Hepatocyte (in vitro differentiated cells): ENCODE results near the gene ATAT1. TPM values are rescaled to one million over a fixed set of nuclear protein-coding genes. Genes with fewer than 3 reads are reported as not detected.
"Not testable (repeated sequence)": the region's sequence is repeated elsewhere in the genome, so short reads cannot be mapped to it uniquely, and the experiment has no call there.

ENCODE experiments used
- DNase-seq: peaks from one replicate; pipeline ENCODE4 v3.0.0-alpha.2; 2016; ENCODE audit warnings: low spot score
- H2AFZ ChIP-seq: fragments of 200-600 bp; sonication (generic); 2 replicates; pipeline ENCODE4 v1.6.0; 2016; ENCODE audit warnings: antibody characterized with exemption, mild to moderate bottlenecking
- H3K27ac ChIP-seq: fragments of 200-600 bp; sonication (generic); 2 replicates; pipeline ENCODE4 v1.5.1; 2016; ENCODE audit warnings: mild to moderate bottlenecking
- H3K27me3 ChIP-seq: fragments of 200-600 bp; sonication (generic); 2 replicates; pipeline ENCODE4 v1.6.1; 2016
- H3K36me3 ChIP-seq: fragments of 200-600 bp; sonication (generic); replicated peaks from 2 replicates; pipeline ENCODE4 v1.5.1; 2016; ENCODE audit warnings: low read depth; ENCODE audit not compliant: insufficient read depth
- H3K4me1 ChIP-seq: fragments of 200-600 bp; sonication (generic); 2 replicates; pipeline ENCODE4 v1.5.1; 2016; ENCODE audit warnings: mild to moderate bottlenecking, moderate library complexity; ENCODE audit not compliant: insufficient read depth
- H3K4me2 ChIP-seq: fragments of 200-600 bp; sonication (generic); 2 replicates; pipeline ENCODE4 v1.6.0; 2016
- H3K4me3 ChIP-seq: fragments of 200-600 bp; sonication (generic); 2 replicates; pipeline ENCODE4 v1.5.1; 2016; ENCODE audit warnings: mild to moderate bottlenecking
- H3K79me2 ChIP-seq: fragments of 200-600 bp; sonication (generic); 2 replicates; pipeline ENCODE4 v1.6.0; 2017; ENCODE audit warnings: mild to moderate bottlenecking
- H3K9me2 ChIP-seq: fragments of 200-600 bp; sonication (generic); replicated peaks from 2 replicates; pipeline ENCODE4 v1.6.0; 2017; ENCODE audit warnings: mild to moderate bottlenecking; ENCODE audit not compliant: insufficient read depth
- H3K9me3 ChIP-seq: fragments of 200-600 bp; sonication (generic); 2 replicates; pipeline ENCODE4 v1.5.1; 2016; ENCODE audit warnings: low read depth, mild to moderate bottlenecking
- H4K20me1 ChIP-seq: fragments of 200-600 bp; sonication (generic); 2 replicates; pipeline ENCODE4 v1.6.0; 2016; ENCODE audit warnings: mild to moderate bottlenecking; ENCODE audit not compliant: insufficient read depth, poor library complexity, severe bottlenecking
- CTCF ChIP-seq: fragments of 200-600 bp; sonication (generic); IDR thresholded peaks from 2 replicates; pipeline ENCODE4 v1.5.1; 2016; ENCODE audit warnings: antibody characterized with exemption, mild to moderate bottlenecking; ENCODE audit not compliant: poor library complexity
- EZH2 ChIP-seq: fragments of 200-600 bp; sonication (generic); IDR thresholded peaks from 2 replicates; pipeline ENCODE4 v1.6.1; 2016; ENCODE audit warnings: antibody characterized with exemption, mild to moderate bottlenecking, borderline replicate concordance
- EZH2phosphoT487 ChIP-seq: fragments of 200-600 bp; sonication (generic); IDR thresholded peaks from one replicate; pipeline ENCODE4 v1.6.1; 2018; ENCODE audit warnings: antibody characterized with exemption, mild to moderate bottlenecking, low read depth, moderate library complexity; ENCODE audit not compliant: unreplicated experiment, severe bottlenecking
- WGBS: methylation state at CpG from one replicate; pipeline ENCODE4 v1.1.6; 2016; ENCODE audit warnings: low lambda C conversion rate; ENCODE audit errors: missing lambda C conversion rate; 5-methylcytosine and 5-hydroxymethylcytosine counted together
- polyA plus RNA-seq: library from polyadenylated mRNA; unstranded; fragments of >200 nt; fragmentation: Nextera tagmentation; extraction: Ambion mirVana; gene quantifications from 2 replicates; pipeline ENCODE4 v1.2.1, GENCODE V29; 2016
- total RNA-seq: library from RNA; depleted of rRNA; stranded (reverse); fragments of >200 nt; gene quantifications from 2 replicates; pipeline ENCODE4 v1.2.3, GENCODE V29; 2014

ATAT1 gene
- total and polyA plus RNA-seq, 2 experiments from 2014 or later, result 7.0 to 18.3 TPM

DNA sequence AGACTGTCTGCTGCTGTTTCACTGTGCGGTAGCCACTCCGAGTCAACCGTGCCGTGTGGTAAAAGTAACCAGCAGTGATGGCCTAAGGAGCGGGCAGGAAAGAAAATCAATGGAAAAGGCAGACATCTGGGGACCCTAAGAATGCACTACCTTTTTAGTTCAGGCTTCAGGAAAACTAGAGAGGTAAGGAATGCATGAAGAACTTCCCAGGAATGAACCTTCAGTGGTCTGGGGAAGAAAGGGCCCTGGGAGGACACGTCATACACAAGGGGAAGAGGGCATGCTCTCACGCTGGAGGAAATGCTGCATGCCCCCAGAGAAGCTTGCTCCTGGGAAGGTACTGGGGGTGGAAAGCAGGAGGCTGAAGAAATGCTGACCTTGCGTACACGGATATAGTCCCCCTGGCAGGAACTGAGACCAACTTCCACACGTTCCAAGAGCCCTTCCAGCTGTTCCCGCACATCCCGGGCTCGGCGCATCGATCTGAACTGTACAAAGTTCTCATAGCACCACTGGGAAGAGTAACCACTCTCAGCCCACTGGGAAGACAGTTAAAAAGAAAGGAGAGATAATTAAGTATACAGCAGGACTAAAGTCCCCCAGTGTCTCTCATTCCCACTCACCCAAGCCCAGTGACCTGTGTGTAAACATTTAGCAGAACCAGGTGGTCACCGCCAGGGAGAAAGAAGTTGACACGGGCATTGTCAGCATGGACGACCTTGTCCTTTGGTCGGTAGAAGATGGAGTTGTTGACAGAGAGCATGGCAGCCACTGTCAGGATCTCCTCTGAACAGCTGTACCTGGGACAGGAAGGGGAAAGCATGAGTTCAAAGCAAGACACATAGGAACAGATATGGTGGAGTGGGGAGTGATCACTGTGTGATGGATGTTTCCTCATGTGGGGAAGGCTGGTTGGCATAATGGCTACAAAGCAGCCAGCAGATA, 28.4 kb downstream of the ATAT1 start:
- Histone ChIP-seq H3K4me3 (no peak overlapping the region), H3K4me1 (no peaks in the 10 kb centered on the region), H3K27ac (no peak overlapping the region), H4K20me1 (no peaks in the 10 kb centered on the region), H3K79me2 (no peaks in the 10 kb centered on the region), H3K9me2 (no peaks in the 10 kb centered on the region), H3K9me3 (no peaks in the 10 kb centered on the region), H2AFZ (no peak overlapping the region), H3K4me2 (no peak overlapping the region), H3K27me3 (no peaks in the 10 kb centered on the region), H3K36me3 (peaks cover 5% of the 10 kb centered on the region)
- TF ChIP-seq CTCF (no peak), EZH2phosphoT487 (no peak), EZH2 (no peak)
- no peak for DNase-seq
- 90% methylated on average over 19 of the region's 19 CpGs for WGBS

- H3K27me3 ChIP-seq, result no peaks in the 10 kb centered on the region
- H3K36me3 ChIP-seq, result peaks cover 5% of the 10 kb centered on the region
- DNase-seq, result no peak
- no peaks in the 10 kb centered on the region for H3K79me2 ChIP-seq
- WGBS, result 96% methylated on average over 3 of the region's 3 CpGs
- TF ChIP-seq EZH2phosphoT487 (no peak), EZH2 (no peak), CTCF (no peak)
- H3K4me2 ChIP-seq, result no peak overlapping the region
- H3K9me3 ChIP-seq, result no peaks in the 10 kb centered on the region
- no peaks in the 10 kb centered on the region for H3K4me1 ChIP-seq
- no peak overlapping the region for H2AFZ ChIP-seq
- H3K4me3 ChIP-seq, result no peak overlapping the region
- no peaks in the 10 kb centered on the region for H4K20me1 ChIP-seq
- no peaks in the 10 kb centered on the region for H3K9me2 ChIP-seq
- no peak overlapping the region for H3K27ac ChIP-seq
Measured at GRCh38 chr6:30655743-30656094, 29.0 kb downstream of the ATAT1 start.

- Histone ChIP-seq H3K9me2 (no peaks in the 10 kb centered on the region), H3K9me3 (no peaks in the 10 kb centered on the region), H3K4me3 (no peak overlapping the region), H3K27ac (no peak overlapping the region), H4K20me1 (no peaks in the 10 kb centered on the region), H3K4me1 (no peaks in the 10 kb centered on the region), H3K79me2 (no peaks in the 10 kb centered on the region), H3K27me3 (no peaks in the 10 kb centered on the region), H3K36me3 (peaks cover 5% of the 10 kb centered on the region), H3K4me2 (no peak overlapping the region), H2AFZ (no peak overlapping the region)
- TF ChIP-seq EZH2, result no peak
- 87% methylated on average over 7 of the region's 7 CpGs for WGBS
- DNase-seq, result no peak
Measured at GRCh38 chr6:30656513-30656912, 29.8 kb downstream of the ATAT1 start.

- H4K20me1 ChIP-seq, result no peaks in the 10 kb centered on the region
- no peaks in the 10 kb centered on the region for H3K9me2 ChIP-seq
- H3K36me3 ChIP-seq, result peaks cover 5% of the 10 kb centered on the region
- no peak for DNase-seq
- no peaks in the 10 kb centered on the region for H3K27me3 ChIP-seq
- TF ChIP-seq EZH2 (no peak), CTCF (no peak), EZH2phosphoT487 (no peak)
- no peaks in the 10 kb centered on the region for H3K79me2 ChIP-seq
- no peaks in the 10 kb centered on the region for H3K4me1 ChIP-seq
- H3K4me2 ChIP-seq, result no peak overlapping the region
- H2AFZ ChIP-seq, result no peak overlapping the region
- H3K4me3 ChIP-seq, result no peak overlapping the region
- no peak overlapping the region for H3K27ac ChIP-seq
- no peaks in the 10 kb centered on the region for H3K9me3 ChIP-seq
Measured at GRCh38 chr6:30657454-30657853, 30.8 kb downstream of the ATAT1 start.

DNA sequence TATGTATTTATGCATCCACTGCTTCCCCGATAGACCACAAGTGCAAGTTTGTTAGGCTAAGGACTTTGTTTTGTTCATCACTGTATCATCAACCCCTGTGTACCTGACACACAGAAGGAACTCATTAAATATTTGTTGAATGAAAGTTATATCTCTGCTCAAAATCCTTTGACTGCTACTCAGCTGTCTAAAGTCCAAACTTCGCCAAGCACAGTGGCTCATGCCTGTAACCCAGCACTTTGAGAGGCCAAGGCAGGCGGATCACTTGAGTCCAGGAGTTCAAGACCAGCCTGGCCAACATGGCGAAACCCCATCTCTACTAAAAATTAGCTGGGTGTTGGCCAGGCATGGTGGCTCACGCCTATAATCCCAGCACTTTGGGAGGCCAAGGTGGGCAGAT, 31.2 kb downstream of the ATAT1 start:
- H3K9me2 ChIP-seq, H4K20me1 ChIP-seq, H3K79me2 ChIP-seq, H3K27me3 ChIP-seq, H3K4me2 ChIP-seq, DNase-seq, H3K36me3 ChIP-seq, H2AFZ ChIP-seq, H3K27ac ChIP-seq, H3K4me1 ChIP-seq, H3K4me3 ChIP-seq, H3K9me3 ChIP-seq: not testable (repeated sequence)
- 87% methylated on average over 5 of the region's 5 CpGs for WGBS
